Esophagus (tissue), 2 donors: Measurements from ENCODE around the gene KAT2B. TPM values are rescaled to one million over a fixed set of nuclear protein-coding genes. Genes with fewer than 3 reads are reported as not detected.

Experiments used
- H3K27ac ChIP-seq, 2 donors: one replicate each; pipeline ENCODE4 v1.5.1; 2013; ENCODE audit warnings: low read depth in 2 of 2, mild to moderate bottlenecking in 2 of 2, inconsistent platforms in 1 of 2, low read length in 1 of 2, moderate library complexity in 1 of 2
- H3K27me3 ChIP-seq, 2 donors: one replicate each; pipeline ENCODE4 v1.6.1; 2013; ENCODE audit warnings: low read length in 2 of 2, control low read depth in 1 of 2, mild to moderate bottlenecking in 1 of 2; ENCODE audit not compliant: insufficient read depth in 2 of 2, control insufficient read depth in 1 of 2
- H3K36me3 ChIP-seq, 2 donors: one replicate each; pipeline ENCODE4 v1.6.1; 2013; ENCODE audit warnings: low read length in 1 of 2; ENCODE audit not compliant: control insufficient read depth in 2 of 2, insufficient read depth in 2 of 2
- H3K4me1 ChIP-seq, 2 donors: one replicate each; pipeline ENCODE4 v1.6.1; 2013; ENCODE audit warnings: low read length in 1 of 2; ENCODE audit not compliant: control insufficient read depth in 2 of 2, insufficient read depth in 2 of 2
- H3K4me3 ChIP-seq, 2 donors: one replicate each; pipeline ENCODE4 v1.5.1; 2013; ENCODE audit warnings: low read length in 2 of 2, mild to moderate bottlenecking in 2 of 2, low read depth in 1 of 2, moderate library complexity in 1 of 2
- H3K9me3 ChIP-seq, 2 donors: one replicate each; pipeline ENCODE4 v1.6.1; 2013; ENCODE audit warnings: mild to moderate bottlenecking in 2 of 2, low read depth in 1 of 2, low read length in 1 of 2, moderate library complexity in 1 of 2; ENCODE audit not compliant: control insufficient read depth in 2 of 2, insufficient read depth in 1 of 2
- WGBS, 2 donors: extraction: QIAGEN DNeasy Blood & Tissue Kit; methylation state at CpG; one replicate each; pipeline ENCODE4 v1.1.7; 2013; 5-methylcytosine and 5-hydroxymethylcytosine counted together
- polyA plus RNA-seq, 2 donors: library from polyadenylated mRNA; stranded (reverse); fragments of 200-250 nt; gene quantifications; one replicate each; pipeline ENCODE4 v1.2.3, GENCODE V29; 2013
- donor health status: healthy with polysubstance abuse.
- donor health status: Bipolar disorder and iron deficiency.

The KAT2B gene
- polyA plus RNA-seq, 2 donors: 11.9 to 20.1 TPM

- 77 to 83% methylated on average over 6 of the region's 6 CpGs for WGBS, 2 donors
These were observed 32.2 kb downstream of the KAT2B start for GRCh38 chr3:20072422-20072821.

DNA sequence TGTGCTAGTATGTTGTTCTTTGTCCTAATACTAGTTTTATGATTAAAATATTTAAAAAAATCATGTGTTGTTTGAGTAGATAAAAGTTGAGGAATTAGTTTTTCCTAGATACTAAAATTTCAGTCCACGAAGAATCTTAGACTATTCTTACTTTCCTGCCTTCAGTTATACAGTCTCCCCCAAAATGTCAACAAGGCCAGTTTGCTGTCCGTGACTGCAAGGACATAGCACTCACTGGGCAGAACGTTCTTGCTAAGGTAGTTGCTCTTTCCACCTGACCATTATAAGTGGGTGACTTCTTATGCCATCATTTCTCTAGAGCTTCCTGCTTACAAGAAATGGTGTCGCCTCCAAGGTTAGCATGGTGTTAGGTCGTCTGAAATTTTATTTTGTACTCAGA lies 32.8 kb downstream of the KAT2B start:
- 78 to 86% methylated on average over 5 of the region's 5 CpGs for WGBS, 2 donors
- no peaks in the 10 kb centered on the region for H3K27me3 ChIP-seq
- no peaks in the 10 kb centered on the region for H3K9me3 ChIP-seq
- no peak overlapping the region for H3K4me3 ChIP-seq
- H3K27ac ChIP-seq: no peak overlapping the region
- H3K4me1 ChIP-seq: no peaks in the 10 kb centered on the region
- no peaks in the 10 kb centered on the region for H3K36me3 ChIP-seq

More at GRCh38 chr3:20072422-20072821, 32.2 kb downstream of the KAT2B start:
- Histone ChIP-seq H3K36me3 (no peaks in the 10 kb centered on the region), H3K4me3 (no peak overlapping the region), H3K27me3 (no peaks in the 10 kb centered on the region), H3K9me3 (no peaks in the 10 kb centered on the region), H3K4me1 (no peaks in the 10 kb centered on the region), H3K27ac (no peak overlapping the region)

DNA sequence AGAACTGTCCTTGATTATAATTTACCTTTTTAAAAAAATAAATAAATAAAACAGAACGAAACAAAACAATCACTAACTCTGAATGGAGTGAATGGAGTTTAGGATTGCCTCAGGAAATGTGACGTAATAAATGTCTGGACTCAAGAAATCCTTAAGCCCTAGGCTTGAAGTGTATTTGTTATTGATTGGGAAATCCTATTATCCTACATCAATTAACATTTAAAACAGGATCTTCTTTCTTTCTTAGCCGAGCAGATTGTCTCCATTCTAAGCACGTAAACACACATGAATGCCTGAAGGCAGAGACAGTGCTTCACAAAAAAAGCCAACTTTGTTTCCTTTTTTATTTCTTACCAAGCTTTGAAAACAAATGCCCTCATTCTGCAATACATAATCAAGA lies 33.4 kb downstream of the KAT2B start:
- H3K4me3 ChIP-seq: no peak overlapping the region
- H3K9me3 ChIP-seq: no peaks in the 10 kb centered on the region
- no peaks in the 10 kb centered on the region for H3K36me3 ChIP-seq
- no peaks in the 10 kb centered on the region for H3K27me3 ChIP-seq
- no peaks in the 10 kb centered on the region for H3K4me1 ChIP-seq
- no peak overlapping the region for H3K27ac ChIP-seq
- WGBS, 2 donors: 53 to 66% methylated on average over 4 of the region's 4 CpGs

DNA sequence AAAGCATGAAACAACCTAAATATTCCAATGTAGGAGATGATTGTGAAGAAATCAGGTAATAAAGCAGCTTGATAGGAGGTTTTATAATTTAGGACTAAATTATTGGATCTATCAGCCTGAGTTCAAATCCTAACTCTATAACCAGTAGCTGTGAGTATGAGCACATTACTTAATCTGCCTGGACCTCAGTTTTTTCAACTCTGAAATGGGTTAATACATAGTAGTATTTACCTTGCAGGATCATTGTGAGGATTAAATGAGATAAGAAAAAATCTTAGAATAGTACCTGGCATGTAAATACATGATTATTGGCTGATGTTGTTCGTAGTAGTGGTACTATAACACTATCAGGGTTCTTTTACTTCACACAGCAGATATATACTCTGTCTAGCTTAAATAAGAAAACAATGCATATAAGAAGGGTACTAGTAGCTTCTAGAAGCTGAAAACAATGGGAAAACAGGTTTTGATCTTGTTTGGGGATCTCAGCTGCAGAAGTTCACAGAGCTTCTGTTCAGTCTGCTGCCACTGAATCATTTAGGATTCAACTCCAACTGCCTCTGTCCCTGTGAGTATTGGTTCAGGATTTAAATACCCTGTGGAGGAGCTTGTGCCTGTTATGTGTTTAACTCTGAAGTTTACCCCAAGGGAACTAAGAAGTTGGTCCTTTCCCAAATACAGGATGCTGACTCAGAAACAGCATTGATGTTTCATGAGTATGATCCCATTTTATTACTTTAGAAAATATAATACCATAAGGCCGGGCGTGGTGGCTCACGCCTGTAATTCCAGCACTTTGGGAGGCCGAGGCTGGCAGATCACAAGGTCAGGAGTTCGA lies 34.2 kb downstream of the KAT2B start:
- Histone ChIP-seq H3K4me3 (no peak overlapping the region), H3K4me1 (no peaks in the 10 kb centered on the region), H3K36me3 (no peaks in the 10 kb centered on the region), H3K9me3 (no peaks in the 10 kb centered on the region), H3K27me3 (no peaks in the 10 kb centered on the region), H3K27ac (no peak overlapping the region)
- 65 to 70% methylated on average over 6 of the region's 6 CpGs for WGBS, 2 donors

DNA sequence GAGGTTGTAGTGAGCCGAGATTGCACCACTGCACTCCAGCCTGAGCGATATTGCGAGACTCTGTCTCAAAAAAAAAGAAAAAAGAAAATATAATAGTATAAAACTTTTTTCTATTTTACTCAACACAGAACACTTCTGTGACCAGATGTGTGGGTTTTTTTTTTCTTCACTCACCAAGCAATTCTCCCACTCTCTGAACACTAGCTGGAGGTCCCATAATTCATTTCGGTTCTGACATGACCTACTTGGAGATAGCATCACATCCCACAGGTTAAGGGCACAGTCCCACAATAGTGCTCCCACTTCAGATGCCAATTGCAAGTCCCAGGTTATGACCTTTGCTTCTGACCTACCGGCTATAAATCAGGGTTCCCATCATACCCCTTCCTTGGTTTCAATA lies 35.0 kb downstream of the KAT2B start:
- WGBS, 2 donors: 93 to 95% methylated on average over 5 of the region's 5 CpGs
- Histone ChIP-seq H3K9me3 (no peaks in the 10 kb centered on the region), H3K36me3 (no peaks in the 10 kb centered on the region), H3K4me1 (no peaks in the 10 kb centered on the region), H3K27ac (no peak overlapping the region), H3K4me3 (no peak overlapping the region), H3K27me3 (no peaks in the 10 kb centered on the region)

DNA sequence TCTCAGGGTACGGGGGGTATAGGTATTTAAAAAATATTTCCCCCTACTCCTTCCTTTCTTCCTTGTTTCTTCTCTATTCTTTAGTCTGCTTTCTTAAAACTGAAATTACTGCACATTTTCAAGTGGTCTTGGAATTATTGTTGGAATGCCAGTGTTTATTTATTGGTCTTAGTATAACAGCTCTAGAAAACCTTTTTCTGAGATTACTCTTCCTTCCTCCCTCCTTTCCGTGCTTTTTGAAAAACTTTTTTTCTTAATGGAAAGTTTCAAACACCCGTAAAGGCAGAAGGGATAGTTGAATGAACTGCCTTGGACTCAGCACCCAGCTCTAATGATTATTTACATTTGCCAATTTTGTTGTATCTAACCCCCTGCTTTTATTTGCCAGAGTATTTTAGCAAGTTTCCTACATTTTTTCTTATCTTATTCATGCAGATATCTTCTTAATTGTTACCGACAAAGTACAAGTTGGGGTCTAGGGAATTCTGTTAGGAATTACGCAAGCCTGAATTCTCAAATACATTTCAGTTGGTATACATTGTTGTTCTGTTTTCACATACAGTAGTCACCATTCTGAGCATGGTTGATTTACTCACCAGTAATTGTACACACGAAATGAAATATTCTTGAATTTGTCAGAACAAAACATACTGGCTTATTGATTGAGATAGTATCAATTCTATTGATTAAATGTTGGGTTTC lies 36.2 kb downstream of the KAT2B start:
- no peaks in the 10 kb centered on the region for H3K4me1 ChIP-seq
- no peaks in the 10 kb centered on the region for H3K27me3 ChIP-seq
- H3K36me3 ChIP-seq: no peaks in the 10 kb centered on the region
- WGBS, 2 donors: 84 to 86% methylated on average over 6 of the region's 6 CpGs
- no peaks in the 10 kb centered on the region for H3K9me3 ChIP-seq
- H3K4me3 ChIP-seq: no peak overlapping the region
- H3K27ac ChIP-seq: no peak overlapping the region

DNA sequence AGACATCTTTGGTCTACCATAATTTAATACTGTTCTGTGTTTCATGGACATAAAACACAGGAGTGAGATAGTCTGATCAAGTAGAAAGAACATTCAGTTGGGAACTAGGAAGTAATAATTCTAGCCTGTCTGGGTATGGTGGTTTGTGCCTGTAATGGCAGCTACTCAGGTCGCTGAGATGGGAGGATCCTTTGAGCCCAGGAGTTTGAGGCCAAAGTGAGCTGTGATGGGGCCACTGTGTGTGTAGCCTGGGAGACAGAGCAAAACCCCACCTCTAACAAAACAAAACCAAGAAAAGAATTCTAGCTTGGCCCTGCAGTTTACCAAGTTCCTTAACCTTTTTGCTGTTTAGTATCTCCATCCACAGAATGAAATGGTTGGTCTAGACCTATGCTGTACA lies 36.8 kb downstream of the KAT2B start:
- Histone ChIP-seq H3K4me3 (no peak overlapping the region), H3K36me3 (no peaks in the 10 kb centered on the region), H3K9me3 (no peaks in the 10 kb centered on the region), H3K27ac (no peak overlapping the region), H3K27me3 (no peaks in the 10 kb centered on the region), H3K4me1 (no peaks in the 10 kb centered on the region)
- WGBS, 2 donors: 87 to 88% methylated on average over 1 of the region's 1 CpG

DNA sequence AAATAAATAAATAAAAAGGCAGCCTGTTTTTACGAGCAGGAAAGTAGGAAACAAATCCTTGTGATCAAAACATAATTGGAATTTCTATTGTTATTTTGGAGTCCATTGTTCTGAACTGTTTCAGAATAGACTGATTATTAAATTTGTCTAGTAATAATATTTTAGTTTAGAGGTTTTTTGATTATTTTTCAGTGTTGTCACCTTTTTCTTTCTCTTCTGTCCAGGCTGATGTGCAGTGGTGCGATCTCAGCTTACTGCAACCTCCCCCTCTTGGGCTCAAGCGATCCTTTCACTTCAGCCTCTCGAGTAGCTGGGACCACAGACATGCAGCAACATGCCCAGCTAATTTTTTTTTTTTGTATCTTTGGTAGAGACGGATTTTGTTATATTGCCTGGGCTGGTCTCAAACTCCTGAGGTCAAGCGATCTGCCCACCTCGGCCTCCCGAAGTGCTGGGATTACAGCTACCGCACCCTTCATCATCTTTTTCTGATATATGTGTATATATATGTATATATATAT lies 38.0 kb downstream of the KAT2B start:
- H3K27ac ChIP-seq: no peak overlapping the region
- no peaks in the 10 kb centered on the region for H3K9me3 ChIP-seq
- no peaks in the 10 kb centered on the region for H3K4me1 ChIP-seq
- no peaks in the 10 kb centered on the region for H3K36me3 ChIP-seq
- WGBS, 2 donors: 89% methylated on average over 9 of the region's 9 CpGs
- no peaks in the 10 kb centered on the region for H3K27me3 ChIP-seq
- H3K4me3 ChIP-seq: no peak overlapping the region

DNA sequence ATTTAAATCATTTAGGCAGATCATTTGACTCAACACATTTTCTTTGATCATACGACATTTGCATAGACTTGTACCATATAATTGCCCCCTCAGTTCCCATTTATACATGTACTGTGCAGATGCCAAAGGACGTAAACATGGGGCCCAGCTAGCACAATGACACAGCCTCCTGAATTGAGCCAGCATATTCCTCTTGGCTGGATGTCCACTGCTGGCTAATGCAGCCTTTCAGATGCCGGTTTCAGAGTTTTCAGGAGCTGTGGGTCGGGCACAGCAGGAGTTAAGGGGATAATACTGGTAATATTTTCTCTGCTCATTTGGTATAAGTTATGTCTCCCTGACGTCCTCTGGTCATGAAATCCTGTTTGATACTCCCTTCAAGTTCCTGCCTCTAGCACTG lies 39.4 kb downstream of the KAT2B start:
- WGBS, 2 donors: 87 to 88% methylated on average over 5 of the region's 5 CpGs
- no peak overlapping the region for H3K27ac ChIP-seq
- no peaks in the 10 kb centered on the region for H3K27me3 ChIP-seq
- H3K4me1 ChIP-seq: no peaks in the 10 kb centered on the region
- no peaks in the 10 kb centered on the region for H3K9me3 ChIP-seq
- no peak overlapping the region for H3K4me3 ChIP-seq
- no peaks in the 10 kb centered on the region for H3K36me3 ChIP-seq
